NCI-H187 treated with DMSO at 0.1 percent for 48 hours (cell line): ENCODE measurements around the gene VPS33A.
"Not testable (repeated sequence)": the region's sequence is repeated elsewhere in the genome, so short reads cannot be mapped to it uniquely, and the experiment has no call there.

Experiments
- DNase-seq: peaks from one replicate; lab custom pipeline; 2025; lab: John Stamatoyannopoulos, UW

The VPS33A gene

DNA sequence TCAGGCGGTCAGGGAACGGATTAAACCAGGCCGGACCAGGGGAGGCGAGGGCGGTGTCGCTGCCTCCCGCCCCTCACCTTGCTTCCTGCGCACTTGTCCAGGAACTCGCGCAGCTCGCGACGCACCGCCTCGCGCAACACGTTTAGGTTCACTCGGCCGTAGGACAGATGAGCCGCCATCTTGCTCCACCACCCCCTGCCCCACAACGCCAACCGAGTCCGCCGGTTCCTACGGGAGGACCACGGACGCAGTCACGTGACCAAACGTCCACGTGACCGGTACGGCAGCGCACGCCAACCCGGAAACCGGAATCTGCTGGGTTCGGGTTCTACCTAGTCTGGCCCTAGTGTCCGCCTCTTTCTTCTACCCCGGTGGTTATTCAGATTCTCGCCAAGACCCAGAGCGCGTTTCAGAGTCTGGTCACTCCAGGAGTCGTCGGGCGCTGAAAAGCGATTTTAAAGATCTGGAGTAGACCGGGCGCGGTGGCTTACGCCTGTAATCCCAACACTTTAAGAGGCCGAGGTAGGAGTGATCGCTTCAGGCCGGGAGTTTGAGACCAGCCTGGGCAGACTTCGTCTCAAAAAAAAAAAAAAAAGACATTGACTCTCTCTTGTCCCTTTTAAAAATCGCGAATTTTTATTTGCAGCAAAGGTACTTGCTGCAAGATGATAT lies at the start of gene VPS33A:
VPS33A (minus strand) TSS at position 265 of the 672 bp plus-strand sequence; CDS start at position 179, 86 bp downstream.
- peak; percentile 90 for DNase-seq

DNA sequence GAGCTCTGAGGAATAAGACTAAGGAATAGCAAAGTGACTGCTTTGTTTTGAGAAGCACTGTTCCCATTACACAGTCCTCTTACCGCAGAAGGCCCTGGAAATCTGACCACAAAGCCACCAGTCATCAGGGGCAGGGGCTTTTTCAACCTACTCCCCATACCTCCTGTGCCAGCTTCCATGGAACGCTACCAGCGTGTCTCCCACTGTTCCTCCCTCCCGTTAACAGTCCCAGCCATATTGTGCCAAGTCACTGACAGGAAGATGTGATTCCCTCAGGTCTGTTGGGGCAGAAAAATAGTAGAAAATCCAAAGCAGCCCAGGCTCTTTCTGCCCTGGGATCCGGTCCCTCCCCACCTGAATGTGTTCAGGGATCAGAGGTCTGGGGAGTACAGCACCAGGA lies 46.6 kb upstream of the VPS33A start:
- no peak for DNase-seq

DNA sequence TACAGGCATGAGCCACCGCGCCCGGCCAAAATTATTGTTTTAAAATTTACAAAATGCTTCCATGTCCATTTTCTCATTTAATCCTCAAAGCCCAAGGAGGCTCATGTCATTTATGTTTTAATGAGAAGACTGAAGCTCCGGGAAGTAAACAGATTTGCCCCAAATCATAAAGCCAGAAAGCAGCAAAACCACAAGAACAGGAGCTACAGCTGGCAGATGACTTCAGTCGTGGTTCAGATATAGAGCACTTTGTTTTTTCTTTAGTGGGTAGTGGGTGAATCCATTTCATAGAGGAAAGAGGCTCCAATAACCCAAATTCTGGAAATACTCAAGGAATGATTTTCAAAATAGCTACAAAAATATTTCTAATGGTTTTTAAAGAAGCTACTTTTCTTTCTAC lies 45.4 kb upstream of the VPS33A start:
- no peak for DNase-seq

DNA sequence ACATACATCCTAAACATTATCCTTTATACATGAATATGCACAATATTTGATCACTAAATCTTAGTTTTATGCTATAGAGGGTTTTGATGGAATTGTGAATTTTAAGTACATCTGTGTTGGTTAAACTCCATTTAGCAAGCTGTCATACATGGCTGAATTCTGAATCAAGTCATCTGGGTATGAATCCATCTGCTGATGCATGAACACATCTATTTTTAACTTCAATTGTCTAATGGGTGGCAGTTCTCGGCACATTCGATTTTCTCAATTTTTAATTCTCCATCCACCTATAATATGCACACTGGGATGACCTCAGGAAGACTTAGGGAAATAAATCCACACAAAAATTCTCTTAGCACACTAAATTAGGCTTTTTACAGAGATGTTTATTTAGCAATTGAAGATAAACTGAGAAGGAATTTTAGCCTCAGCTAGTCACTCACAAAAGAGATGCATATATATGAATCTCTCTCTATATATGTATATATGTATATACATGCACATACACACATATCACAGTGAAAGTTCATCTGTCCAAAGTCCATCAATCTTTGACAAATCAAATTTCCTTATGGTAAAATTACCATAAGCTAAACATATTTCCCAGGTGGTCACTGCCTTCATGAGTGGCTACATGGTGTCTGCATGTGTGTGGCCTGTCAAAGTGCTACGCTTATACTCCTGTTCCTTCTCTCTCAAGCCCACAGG lies 44.5 kb upstream of the VPS33A start:
- no peak for DNase-seq

DNA sequence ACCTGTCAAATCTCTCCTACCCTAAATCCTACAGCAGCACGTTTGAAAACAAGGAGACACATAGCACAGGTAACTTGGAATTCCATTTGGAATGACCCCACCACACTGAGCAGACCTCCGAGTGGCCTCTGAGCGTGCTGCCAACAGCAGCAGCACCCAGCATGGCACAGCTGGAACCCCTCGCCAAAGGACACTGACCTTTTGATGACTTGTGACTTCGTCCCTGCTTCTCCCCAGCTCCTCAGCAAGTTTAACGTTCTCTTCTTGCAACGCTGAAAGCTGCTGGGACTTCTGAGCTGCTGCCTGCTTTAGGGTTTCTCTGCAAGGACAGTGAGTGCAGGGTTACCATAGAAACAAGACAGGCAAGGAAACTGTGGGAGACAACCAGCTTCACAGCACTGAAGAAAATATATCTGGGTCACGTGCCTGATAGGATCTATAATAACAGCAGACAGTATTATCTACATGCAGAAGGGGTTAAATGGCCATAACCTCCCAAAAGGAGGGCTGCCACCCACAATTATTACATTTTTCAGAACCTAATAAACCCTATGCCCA lies 43.3 kb upstream of the VPS33A start:
- DNase-seq = no peak

DNA sequence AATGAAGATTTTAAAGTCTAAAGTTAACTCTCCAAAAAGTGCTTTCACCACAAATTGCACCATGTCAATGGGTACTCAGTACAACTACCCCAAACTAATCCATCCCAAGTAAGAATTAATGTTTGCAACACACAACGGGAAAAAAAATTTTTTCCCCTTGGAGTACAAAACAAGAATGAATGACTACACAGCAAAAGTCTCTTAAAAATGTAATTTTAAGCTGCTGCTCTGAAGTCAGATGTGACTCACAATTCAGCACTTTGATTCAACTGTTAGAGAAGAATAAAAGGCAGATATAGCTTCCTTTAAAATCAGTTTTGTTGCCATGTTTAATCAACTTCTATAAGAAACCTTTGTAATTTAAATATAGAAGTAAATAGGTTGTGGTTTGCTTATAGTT lies 42.5 kb upstream of the VPS33A start:
- DNase-seq = no peak

DNA sequence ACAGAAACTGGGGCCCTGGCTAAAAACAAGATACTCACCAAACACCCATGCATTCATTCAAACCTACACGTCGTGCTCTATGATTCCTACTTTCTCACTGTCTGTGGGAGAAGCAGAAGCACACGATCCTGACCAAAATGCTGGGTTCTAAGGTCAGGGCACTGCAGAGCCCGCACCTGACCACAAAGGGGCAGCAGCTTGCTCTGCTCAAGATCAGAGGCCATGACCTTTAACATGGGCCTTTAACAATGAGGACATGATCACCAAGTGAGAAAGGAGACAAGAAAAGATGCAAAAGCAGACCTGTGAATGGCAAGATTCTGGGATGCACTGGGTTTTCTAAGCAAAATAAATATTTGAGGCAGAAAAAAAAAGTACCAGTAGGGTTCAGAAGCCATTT lies 40.1 kb upstream of the VPS33A start:
- DNase-seq = no peak

DNA sequence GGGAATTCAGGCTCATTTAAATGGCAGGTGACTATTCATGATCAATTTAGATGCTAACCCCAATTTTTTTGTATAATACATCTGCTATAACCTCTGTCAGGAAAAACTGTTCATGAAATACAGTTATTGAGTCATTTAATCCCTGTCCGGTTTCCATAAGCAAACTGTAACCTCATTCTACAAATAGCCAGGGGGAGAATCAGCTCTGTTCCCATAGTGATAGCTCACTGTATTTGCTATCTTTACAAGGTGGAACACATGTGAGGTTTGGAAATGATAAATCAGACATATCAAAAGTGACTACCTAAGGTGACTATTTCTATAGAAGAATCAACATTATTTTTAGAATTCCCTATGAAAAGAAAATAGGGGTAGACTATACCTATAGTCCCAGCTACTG lies 38.6 kb upstream of the VPS33A start:
- no peak for DNase-seq

DNA sequence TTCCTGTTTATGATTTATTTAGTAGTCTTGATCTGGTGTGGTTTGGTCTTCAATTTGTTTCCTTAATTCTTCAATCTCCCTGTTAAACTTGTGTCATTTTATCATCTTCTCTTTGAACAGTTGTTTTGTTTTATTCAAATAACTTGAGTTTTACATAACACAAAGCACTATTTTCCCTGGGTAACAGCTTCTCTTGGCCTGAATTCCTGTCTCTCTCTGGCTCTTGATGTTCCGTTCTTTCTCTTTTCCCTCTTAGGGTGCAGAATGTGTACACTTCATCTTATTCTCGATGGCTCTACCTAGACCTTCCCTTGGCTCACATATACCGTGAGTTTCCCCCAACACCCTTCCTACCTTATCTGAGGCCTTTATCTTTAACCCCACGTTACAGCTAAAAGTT lies 36.8 kb upstream of the VPS33A start:
- no peak for DNase-seq

DNA sequence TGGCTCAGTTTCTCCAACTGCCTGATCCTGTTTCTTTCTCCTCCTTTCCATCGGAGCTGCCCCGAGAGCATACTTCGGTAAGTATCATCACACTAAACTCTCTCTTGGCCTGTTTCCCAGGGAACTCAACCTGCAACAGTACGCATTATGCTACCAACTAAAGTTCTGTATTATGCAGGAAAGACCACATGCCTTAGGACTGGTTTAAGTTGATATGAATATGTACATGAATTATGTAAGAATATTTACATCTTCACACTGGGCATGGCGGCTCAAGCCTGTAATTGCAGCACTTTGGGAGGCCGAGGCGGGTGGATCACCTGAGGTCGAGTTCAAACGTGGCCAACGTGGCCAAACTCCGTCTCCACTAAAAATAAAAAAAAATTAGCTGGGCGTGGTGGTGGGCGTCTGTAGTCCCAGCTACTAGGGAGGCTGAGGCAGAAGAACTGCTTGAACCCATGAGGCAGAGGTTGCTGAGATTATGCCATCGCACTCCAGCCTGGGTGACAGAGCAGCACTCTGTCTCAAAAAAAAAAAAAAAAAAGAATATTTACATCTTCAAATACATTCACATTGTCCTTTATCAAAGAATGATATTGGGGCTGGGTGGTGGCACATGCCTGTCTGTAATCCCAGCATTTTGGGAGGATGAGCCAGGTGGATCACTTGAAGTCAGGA lies 31.9 kb upstream of the VPS33A start:
- DNase-seq = no peak

DNA sequence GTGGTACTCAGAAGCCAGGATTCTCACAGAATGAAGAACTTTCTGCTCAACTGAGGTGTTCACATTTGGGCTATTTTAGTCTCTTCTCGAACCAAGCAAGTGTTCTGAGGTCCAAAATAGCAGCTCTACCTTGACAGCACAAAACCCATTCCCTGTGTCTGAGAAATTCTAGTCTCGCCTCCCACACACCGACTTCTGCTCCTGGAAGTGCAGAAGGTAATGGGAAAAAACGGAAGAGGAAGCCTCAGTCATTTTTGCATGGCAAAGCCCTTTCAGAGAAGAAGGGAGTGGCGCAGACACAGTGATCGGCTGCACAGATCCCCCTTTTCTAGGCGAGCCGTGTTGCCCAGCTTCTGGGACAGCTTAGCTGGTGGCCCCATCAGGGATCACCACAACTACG lies 31.2 kb upstream of the VPS33A start:
- no peak for DNase-seq

DNA sequence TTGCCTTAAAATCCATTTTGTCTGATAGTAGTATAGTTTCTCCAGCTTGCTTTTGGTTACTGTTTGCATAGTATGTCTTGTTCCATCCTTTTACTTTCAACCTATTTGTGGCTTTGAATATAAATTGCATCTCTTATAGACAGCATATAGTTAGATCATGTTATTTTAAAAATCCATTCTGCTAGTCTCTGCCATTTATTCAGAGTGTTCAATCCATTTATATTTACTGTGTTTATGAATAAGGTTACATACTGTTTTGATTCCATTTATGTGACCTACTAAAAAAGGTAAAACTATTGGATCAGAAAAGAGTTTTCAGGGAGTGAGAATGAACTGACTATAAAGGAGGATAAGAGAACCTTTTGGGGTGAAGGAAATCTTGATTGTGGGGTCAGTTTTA lies 29.6 kb upstream of the VPS33A start:
- no peak for DNase-seq

DNA sequence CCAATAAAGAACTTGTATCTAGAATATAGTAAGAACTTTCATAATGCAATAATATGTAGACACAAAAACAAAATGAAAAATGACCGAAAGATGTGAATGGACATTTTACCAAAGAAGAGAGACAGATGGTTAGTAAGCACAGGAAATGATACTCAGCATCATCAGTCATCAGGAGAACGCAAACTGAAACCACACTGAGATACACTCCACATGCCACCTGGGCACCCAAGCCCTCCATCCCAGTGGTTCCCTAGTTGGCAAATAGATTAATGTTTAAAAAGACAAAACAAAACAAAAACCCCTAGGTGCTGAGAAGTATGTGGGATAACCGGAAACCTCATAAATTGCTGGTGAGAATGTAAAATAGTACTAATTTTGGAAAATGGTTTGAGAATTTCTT lies 26.8 kb upstream of the VPS33A start:
- DNase-seq = no peak

DNA sequence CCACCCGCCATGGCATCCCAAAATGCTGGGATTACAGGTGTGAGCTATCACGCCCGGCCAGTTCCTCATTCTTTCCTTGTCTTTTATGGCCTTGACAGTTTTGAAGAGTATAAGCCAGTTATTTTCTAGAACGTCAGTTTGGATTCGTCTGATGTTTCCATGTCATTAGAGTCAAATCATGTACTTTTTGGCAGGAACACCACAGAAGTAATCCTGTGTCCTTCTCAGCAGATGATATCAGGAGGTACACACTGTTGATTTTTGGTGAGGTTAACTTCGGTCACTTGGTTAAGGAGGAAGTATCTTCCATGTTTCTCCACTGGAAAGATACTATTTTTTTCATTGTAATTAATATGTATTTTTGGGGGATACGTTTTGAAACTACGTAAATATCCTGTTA lies 25.1 kb upstream of the VPS33A start:
- no peak for DNase-seq

DNA sequence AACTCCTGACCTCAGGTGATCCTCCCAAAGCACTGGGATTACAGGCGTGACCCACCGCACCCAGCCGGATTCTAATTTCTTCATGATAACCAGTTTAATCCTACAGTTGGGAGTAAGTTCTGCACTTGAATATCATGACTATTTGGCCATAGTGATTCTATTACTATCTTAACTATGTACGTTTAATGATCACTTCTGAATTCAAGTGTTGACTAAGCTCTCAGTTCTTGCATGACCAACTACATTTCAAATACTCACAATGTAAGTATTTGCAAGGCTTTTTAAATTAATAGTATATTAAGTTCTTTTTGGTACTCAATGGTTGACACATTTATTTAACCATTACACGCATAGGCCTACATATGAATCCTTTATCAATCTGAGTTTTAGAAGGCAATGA lies 17.4 kb upstream of the VPS33A start:
- DNase-seq = no peak

DNA sequence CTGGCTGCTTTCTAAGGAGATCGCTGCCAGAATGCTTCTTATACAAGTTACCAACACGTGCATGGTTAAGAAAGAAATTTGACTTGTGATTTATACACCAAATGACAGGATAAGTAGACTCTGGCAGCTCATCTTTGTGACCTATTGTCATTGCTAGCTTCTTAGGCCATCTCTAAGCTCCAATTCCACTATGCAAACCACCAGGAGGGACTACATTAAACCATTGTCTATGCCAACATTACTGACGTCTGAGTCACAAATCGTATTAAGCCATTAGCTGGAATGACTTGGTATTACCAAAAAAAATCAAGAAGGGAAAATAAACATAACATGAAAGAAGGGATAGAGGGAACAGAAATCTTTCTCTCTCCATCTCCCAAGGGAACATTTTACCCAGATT lies 15.8 kb upstream of the VPS33A start:
- DNase-seq = no peak

DNA sequence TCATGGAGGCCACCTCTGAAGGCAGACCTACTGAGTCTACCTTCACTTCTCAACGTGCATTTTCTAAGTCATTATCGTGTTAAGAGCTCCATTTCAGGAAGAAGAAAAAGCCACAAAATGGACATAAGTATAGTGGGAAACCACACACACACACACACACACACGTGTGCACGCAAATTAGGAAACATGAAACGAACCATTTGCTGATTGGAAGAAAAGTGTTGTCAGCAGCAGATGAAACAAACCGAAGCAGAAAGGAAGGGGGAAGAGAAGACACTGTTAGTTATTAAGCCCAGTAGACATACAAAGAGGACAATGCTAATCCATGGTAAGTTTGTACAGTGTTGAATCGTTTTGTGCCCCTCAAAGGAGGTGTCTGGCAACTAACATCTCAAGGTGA lies 9.9 kb upstream of the VPS33A start:
- DNase-seq = no peak

DNA sequence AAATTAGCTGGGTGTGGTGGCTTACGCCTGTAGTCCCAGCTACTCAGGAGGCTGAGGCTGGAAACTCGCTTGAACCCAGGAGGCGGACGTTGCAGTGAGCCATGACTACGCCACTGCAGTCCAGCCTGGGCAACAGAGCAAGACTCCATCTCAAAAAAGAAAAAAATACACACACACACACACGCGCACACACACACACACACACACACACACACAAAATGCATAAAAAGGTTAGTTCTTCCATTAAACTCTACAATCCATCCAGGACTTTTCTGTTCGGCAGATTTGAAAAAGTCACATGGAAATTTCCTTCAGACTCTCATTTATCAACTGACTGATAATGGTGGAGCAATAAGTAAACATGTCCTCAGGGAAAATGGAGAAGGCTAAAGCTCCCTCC lies 9.2 kb upstream of the VPS33A start:
- no peak for DNase-seq

DNA sequence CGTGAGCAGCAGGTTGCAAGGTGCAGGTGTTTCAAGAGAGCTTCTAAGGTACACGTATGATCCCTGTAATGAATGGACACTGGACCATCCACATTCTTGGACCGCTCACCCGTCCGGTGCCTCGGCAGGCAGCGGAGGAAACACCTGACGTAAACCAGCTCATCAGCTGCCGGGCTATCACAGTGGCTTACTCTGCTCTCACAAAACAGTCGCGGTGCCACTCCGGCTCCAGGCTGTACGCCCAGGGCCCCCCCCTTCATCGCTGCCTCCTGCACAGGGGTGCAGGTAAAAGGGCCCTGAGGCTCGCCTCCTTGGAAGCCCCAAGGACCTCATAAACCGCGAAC lies 436 bp downstream of the VPS33A start:
- DNase-seq = no peak

DNA sequence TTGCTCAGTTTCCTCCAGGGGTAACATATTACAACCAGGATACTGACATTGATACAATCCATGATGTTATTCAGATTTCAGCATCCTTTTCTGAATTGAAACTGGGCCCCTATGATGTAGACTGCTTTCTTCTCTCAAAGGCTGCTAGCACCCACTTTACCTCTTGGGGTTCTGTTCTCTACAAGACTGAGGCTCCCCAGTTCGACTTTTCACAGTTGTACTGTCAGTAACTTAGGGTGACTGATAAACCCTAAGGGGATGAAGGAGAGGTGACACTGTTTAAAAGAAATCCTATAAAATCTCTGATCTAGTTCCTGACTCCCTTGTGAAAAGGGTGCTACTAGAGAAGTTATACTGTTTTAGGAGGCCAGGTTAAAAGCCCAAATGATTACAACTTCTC lies 818 bp downstream of the VPS33A start:
- DNase-seq = no peak

DNA sequence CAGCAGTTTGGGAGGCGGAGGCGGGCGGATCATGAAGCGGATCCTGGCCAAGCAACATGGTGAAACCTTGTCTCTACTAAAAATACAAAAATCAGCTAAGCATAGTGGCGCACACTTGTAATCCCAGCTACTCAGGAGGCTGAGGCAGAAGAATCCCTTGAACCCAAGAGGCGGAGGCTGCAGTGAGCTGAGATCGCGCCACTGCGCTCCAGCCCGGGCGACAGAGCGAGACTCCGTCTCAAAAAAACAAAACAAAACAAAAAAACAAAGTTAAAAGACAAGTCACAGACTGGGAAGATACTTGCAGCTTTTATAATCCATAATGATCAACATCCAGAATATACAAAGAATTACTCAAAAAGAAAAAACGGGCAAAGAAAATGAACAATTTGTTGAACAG lies 5.6 kb downstream of the VPS33A start:
- not testable (repeated sequence) for DNase-seq

DNA sequence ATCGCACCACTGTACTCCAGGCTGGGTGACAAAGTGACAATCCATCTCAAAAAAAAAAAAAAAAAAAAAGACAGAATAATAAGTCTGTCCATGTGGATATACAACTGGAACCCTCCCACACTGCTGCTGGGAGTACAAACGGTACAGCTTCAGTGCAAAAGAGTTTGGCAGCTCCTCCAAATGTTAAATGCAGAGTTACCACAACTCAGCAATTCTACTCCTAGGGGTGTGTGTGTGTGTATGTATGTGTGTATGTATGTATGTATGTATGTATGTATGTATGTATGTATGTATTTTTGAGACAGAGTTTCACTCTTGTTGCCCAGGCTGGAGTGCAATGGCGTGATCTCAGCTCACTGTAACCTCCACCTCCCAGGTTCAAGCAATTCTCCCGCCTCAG lies 7.4 kb downstream of the VPS33A start:
- DNase-seq = not testable (repeated sequence)

DNA sequence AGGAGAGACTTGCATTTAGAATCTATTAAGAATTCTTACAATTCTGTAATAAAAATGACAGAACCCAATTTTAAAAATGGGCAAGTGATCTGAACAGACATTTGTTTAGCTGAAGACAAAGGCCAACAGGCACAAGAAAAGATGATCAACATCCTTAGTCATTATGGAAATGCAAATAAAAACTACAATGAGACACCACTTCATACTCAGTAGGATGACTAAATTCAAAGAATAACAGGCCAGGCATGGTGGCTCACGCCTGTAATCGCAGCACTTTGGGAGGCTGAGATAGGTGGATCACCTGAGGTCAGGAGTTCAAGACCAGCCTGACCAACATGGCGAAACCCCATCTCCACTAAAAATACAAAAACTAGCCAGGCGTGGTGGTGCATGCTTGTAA lies 7.8 kb downstream of the VPS33A start:
- DNase-seq = not testable (repeated sequence)
